Peyer's patch (tissue), 4 donors: Measurements from ENCODE around the gene ABHD6.

Source experiments
- CTCF ChIP-seq, 6 experiments: fragments of 450-650 bp in 4 of 6; fragments of 200-600 bp in 2 of 6; sonication (generic) in 1 of 6; IDR thresholded peaks; one replicate each; pipeline ENCODE4 v1.5.1; 2017 to 2019; ENCODE audit warnings: antibody characterized with exemption in 6 of 6, mild to moderate bottlenecking in 3 of 6, moderate library complexity in 1 of 6
- POLR2A ChIP-seq, 2 donors: fragments of 450-650 bp; IDR thresholded peaks; one replicate each; pipeline ENCODE4 v1.5.1; 2017; ENCODE audit warnings: antibody characterized with exemption in 2 of 2, mild to moderate bottlenecking in 2 of 2, moderate library complexity in 2 of 2

- no peak for TF ChIP-seq CTCF (IDR thresholded peaks at IDR 0.05)
- no peak for TF ChIP-seq POLR2A (IDR thresholded peaks at IDR 0.05)
Observed at GRCh38 chr3:58222161-58222724, 15.3 kb upstream of the ABHD6 start.
